ENCODE data around the gene LIG3.
"Not testable (repeated sequence)": the region's sequence is repeated elsewhere in the genome, so short reads cannot be mapped to it uniquely, and the experiment has no call there.

Gene LIG3

DNA sequence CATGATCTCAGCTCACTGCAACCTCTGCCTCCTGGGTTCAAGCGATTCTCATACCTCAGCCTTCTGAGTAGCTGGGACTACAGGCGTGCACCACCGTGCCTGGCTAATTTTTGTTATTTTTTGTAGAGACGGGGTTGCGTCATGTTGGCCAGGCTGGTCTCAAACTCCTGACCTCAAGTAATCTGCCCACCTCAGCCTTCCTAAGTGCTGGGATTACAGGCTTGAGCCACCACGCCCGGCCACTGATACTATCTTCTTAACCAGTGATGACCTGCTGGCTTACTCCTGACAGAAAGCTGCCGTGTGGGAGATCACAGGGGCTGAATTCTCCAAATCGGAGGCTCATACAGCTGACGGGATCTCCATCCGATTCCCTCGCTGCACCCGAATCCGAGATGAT is 20.7 kb downstream of the LIG3 start:
- not testable (repeated sequence) for DNase-seq

DNA sequence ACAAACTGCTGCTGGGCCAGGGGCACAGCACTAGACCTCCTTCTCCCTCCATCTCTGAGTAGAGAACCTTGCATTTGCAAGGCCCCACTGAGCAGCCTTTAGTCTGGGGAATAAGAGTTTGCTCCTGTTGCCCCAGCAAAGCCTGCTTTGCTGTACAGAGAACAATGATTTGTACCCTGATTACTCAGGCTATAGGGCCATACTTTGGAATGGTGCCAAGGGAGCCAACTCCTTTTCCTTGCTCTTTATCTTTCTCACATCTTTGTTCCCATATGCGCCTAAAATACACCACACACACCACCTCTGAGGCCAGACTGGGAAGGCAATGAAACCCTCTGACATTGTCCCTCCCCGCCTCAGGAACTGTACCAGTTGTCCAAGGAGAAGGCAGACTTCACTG is 21.2 kb downstream of the LIG3 start:
- no peak for DNase-seq

DNA sequence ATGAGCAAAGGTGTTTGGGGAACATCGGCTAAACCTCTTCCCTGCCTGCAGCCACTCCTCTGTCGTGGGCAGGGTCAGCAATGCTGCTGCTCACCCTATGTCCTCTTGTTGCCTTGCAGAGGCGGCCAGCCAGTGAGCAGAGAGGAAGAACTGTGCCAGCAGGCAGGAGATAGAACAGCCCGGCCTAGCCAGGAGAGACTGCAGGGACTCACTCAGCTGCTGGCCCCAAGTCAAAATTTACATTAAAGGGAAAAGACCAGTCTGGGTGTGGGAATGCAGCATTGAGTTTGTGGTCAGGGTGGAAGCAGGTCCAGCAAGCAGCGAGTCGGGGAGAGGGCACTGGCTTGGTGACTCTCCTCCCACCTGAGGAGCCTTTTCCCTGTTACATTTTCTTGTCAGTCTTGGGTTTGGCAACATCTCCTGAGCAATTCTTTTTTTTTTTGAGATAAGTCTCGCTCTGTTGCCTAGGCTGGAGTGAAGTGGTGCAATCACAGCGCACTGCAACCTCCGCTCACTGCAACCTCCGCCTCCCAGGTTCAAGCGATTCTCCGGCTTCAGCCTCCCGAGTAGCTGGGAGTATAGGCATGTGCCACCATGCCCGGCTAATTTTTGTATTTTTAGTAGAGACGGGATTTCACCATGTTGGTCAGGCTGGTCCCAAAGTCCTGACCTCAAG is 22.7 kb downstream of the LIG3 start:
- DNase-seq: no peak

DNA sequence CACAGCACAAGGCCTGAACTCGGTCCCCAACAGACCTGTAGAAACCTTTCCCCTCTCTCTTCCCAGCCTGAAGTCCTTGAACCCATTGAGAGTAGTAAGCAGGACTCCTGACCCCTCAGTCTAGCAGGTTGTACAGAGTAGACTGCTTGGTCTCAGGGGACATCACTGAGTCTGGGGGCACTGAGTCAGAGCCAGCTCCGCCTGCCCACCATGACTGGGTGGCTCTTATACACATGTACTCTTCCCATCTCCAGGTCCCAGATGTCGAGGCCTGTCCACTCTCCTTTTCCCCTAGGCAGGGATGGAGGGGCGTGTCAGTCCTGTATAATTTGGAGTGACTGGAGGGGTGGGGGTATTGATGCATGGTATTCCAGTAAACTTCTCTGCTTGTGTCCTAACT is 23.5 kb downstream of the LIG3 start:
- DNase-seq: no peak

DNA sequence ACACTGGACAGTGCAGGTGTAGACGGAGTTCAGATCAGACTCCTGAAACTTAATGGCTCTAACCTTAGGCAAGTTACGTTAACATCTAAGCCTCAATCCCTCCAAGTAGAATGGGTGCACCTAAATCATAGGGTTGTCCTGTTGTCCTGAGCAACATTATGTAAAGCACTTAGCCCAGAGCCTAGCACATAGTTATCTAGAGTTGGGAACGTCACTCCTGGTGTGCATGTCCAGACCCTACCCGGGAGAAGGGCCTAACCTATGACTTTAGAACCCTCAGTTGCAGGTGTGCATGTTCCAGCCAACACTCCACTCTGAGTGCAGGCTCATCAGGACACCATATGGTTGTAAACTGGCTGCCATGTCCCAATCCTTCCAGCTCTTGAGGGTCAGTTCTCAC is 26.0 kb downstream of the LIG3 start:
- DNase-seq: no peak

DNA sequence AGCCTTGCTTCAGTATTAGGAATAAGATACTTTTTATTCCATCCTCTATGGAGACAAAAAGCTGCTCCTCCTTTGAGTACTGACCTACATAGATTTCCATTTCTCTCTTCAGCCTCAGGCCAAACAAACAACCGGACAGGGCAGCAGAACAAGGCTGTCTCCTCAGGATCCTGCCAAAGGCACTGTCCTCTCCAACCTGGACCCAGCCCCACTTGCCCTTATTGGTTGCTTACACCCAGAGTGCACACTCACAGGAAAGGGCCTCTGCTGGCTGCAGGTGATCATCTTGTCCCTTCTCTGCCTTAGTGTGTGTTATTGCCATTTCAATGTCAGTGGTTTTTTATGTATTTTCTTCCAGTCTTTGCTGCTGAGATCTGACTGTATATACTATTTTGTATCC is 26.6 kb downstream of the LIG3 start:
- no peak for DNase-seq

DNA sequence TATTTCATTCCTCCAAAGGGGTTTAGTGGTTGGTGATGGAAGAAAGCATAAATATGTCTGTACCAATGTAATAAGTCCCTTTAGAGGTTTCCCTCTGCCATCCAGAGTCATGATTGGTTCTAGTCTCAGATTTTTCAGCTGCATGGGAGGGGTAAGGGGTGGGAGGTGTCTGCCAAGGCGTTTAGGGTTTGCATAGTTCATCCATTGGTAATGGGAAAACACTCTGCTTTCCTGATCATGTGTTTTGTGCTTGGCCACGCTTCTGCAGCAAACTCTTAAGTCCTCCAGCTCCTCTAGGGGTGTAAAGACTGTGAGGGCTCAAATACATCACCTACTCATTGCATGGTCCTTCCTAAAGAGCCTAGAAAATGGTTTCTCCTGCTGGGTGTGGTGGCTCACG is 29.8 kb downstream of the LIG3 start:
- no peak for DNase-seq

DNA sequence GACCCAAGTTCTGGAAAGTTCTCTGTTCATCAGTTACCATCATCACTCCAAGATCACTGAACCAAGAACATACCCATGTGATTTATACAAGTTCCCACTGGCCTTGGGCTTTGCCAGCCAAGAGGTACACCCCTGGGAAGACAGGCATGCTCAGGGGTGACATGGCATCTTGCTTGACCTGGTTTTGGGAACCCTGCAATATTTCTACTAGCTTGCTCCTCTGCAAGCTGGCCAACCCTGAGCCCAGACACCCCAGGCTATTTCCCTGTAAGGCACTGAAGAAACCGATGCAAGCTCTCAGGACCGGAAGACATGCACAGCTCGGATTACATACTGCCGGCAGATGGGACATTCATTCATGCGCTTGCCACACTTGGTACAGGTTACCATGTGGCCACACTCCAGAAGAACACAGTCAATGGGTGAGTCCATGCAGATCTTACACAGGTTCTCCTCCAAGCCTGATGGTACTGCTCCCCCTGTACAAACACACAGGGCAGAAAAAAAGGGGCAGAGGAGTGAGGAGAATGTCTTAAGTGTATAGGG is 31.4 kb downstream of the LIG3 start:
- DNase-seq: peak; percentile 70

DNA sequence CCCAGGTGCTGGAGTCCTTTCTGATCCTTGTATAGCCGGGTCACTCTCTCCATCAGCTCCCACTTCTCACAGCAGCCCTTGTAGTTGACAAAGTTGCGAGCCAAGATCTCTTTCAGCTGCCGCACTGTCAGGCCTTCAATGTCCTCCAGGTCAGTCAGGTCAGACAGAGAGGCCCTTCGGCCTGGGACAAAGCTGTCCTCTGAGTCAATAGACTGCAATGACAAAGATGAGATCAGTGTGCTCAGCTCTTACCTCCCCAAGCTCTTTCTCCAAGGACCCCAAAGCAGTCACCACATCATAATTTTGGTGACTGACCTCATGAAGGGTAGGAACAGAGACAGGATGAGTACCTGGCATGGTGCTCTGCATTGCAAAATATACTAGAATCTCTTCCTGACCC is 36.1 kb downstream of the LIG3 start:
- DNase-seq: no peak

DNA sequence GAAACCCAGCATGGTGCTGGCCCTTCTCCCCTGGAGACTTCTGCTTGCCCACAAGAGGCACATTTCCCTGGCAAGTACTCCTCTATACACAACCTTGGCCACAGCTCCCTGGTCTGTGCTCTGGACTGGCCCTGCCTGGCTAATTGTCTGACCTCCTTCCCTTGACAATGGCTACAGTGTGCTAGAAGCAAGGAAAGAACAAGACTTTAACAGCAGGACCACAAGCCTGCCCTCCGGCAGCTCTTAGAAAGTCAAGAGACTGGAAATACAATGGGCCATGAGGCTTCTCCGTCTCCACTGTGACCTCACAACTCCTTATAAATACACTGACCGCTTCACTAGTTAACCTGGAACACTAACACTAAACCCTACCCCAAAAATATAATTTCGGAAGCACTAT is 36.7 kb downstream of the LIG3 start:
- DNase-seq: no peak

DNA sequence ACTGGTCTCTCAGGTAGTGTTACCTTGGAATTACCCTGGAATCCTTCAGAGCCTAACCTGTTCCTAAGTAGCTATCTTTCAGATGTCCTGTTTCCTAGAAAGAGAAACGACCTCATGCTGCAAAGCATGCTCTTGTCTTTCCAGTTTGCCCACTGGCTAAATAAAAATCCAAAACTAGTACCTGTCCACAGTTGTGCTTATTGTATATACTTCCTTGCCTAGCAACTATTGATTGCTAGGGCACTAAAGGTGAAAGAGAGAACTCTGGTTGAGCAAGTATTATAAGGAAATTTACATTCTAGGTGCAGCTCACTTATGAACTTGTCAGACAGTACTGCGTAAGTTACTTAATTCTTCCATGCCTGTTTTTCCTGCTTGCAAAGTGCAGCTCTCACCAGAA is 38.5 kb downstream of the LIG3 start:
- no peak for DNase-seq

DNA sequence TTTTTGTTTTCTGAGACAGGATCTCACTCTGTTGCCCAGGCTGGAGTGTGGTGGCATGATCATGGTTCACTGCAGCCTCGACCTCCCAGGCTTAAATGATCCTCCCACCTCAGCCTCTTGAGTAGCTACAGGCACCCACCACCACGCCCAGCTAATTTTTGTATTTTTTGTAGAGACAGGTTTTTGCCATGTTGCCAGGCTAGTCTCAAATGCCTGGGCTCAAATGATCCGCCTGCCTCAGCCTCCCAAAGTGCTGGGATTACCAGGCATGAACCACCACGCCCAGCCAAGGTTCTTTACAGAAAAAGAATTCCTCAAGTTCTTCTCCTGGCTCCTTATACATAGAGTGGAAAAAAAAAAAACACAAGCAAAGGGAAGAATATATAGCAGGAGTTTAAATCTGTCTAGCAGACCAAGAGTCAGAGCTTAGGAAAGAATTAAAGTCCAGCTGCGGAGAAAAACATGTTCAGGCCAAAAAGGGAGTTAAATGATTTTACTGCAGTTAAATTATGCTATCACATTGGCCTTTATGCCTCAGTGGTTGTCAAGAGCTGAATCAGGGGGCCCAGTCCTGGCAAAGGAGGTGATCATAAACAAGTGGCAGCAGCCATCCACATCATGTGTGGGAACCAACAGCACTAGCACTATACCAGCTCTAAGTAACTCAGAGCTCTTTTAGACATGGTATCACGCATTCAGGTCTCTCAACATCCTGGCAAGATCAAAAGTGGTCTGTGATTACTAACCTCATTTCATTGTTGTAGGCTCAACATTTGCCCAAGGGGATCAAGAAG is 39.3 kb downstream of the LIG3 start:
- no peak for DNase-seq

DNA sequence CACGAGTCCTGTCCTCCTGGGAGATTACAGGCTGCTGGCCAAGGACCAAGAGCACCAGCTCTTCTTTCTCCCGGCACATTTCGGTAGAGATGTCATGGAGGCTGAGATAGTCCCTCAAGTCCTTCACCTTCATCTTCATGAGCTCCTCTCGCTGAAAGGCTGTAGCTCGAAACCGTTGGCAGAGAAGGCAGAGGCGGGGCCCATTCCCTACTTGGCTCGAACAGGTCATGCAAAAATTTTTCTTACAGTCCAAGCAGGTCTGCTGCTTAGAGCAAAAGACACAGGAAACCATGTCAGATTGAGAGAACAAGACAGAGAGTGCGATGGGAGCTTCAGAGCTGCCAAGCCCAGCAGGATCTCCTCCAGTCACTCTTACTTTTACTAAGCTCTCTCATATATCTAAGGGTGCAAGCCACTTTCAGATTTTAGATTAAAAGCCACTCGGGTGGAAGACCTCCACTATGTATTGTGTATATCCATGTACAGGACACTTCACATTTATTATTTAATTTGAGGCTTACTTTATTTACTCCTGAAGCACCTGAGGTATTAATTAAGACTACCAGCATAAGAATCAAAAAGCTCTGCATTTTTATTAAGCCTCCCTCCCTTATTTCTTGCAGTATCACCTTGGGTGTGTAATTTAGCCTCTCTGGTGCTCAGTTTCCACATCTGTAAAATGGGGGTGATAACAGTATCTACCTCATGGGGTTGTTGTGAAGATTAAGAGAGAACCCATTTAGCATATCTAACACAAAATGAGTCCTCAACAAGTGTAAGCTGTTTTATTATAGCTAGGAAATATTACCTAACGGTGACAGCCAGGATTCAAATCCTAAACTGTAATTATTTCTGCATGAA is 41.4 kb downstream of the LIG3 start:
- DNase-seq: no peak

DNA sequence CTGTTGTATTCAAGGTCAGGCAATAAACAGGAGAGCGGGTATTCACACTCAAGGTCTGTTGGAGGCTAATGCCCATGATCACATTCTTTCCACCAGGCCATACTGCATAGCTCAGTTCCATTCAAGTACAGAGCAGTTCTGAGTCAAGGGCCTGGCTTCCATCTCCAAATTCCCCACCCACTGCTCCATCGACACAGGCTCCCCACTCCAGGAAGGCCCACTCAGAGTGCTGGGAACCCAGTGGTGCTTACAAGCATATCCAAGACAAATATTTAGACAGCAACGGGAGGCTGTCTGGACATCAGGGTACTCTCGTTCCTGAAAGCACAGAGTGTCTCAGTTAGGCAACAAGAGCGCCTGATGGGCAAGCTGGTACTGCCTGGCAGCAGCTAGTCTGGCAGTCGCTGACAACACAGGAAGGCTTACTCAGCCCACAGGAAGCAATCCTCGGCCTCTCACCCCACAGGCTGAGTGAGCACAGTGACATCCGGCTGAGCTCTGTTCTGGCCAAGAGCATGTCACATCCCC is 42.3 kb downstream of the LIG3 start:
- no peak for DNase-seq

DNA sequence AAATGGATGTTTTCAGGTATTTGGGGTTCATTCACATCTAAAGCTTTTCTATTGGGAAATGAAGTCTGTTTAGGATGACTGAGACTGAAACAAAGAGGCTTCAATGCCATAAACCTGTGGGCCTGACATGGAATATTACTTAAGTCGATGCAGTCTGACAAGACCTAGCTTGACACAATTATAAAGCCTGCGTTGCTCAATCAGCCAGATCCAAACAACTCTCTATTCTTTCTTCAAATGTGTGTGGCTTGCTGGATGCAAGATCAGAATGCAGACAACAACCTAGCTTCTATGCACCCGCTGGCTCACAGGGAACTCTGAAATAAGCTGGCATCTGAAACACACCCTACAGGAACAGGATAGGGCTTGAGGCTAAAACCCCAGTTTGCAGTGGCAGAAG is 43.2 kb downstream of the LIG3 start:
- DNase-seq: no peak

DNA sequence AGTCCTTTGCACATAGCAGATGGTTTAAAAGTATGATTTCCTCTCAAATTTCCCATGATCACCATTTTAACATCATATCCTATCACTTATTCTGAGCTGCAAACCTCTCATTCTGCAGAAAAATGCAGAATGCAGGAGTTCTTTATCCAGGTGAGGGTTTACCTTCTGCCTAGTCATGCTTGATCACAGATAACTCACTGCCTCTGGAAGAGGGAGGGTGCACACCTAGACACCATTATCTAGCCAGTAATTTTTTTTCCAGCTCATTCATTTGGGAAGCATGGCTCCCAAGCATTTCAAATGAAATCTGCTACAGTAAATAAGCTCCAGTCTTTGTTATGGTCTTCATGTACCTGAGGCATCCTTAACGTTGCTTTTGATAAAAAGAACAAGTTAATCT is 45.2 kb downstream of the LIG3 start:
- no peak for DNase-seq

DNA sequence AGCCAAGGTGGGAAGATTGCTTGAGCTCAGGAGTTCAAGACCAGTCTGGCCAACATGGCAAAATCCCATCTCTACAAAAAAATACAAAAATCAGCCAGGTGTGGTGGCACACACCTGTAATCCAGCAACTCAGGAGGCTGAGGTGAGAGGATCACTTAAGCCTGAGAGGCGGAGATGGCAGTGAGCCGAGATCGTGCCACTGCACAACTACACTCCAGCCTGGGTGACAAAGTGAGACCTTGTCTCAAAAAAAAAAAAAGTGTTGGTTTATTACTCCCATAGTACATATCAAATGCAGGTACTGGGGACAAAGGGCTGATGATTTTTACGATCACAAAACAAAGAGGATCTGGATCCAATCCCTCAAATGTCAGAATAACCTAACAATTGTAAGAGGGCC is 47.8 kb downstream of the LIG3 start:
- not testable (repeated sequence) for DNase-seq

DNA sequence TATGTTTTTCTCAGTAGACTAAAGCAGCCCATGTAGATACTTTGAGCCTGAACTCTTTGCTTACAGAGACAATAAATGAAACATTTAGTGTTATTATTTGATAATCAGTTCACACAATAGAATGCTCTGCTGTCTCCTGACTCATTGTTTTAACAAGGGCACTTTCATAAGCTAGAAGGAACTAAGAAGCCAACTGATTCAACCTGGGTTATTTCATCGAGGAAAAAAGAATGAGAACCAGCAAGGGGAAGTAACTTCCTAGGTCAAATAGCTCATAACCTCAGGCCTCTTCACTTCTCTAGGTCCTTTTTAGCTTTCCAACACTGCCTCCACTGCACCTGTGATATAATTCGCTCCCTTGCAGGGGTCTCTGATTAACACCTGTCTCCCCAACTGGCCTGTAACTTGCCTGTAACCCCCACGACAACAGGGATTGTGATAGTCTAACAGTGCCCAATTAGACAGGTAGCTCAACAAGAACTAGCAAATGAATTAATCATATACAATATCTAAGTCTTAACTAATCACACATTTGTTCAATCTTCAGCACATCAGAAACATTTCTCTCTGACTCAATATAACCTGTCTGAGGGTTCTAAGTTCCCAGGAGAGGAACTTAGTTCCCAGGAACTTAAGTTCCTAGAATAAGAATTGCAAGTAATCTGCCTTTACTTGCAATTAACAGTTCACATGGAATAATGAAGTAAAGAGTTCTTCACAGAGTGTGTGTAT is 48.4 kb downstream of the LIG3 start:
- DNase-seq: no peak

DNA sequence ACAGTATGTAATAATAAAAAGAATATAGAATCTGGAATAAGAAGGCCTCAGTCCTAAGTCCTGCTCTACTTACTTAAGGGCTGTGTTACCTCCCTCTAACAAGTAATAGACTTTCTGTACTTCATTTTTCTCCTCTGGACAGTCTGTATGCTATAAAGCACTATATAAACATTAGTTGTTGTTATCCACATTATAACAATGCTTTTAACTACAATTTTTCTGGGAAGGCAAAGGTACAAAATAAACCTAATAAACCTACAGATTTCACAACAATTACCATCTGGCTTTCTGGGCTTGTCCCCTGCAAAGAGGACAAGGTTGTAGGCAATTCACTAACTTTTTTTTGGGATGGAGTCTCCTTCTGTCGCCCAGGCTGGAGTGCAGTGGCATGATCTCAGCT is 50.5 kb downstream of the LIG3 start:
- DNase-seq: no peak

DNA sequence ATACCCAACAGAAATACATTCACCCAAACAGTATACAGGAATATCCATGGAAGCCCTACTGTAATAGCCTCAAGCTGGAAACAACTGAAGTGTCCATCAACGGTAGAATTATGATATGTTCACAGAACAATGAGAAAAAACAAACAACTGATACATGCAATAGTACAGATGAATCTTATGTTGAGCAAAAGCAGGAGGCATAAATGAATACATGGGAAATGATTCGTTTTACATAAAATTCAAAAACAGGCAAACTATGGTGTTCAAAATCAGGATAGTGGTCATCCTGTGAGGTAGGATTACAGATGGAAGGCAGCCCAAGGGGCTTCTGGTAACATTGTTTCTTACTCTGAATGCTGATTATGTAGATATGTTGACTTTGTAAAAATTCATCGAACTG is 58.1 kb downstream of the LIG3 start:
- DNase-seq: no peak

DNA sequence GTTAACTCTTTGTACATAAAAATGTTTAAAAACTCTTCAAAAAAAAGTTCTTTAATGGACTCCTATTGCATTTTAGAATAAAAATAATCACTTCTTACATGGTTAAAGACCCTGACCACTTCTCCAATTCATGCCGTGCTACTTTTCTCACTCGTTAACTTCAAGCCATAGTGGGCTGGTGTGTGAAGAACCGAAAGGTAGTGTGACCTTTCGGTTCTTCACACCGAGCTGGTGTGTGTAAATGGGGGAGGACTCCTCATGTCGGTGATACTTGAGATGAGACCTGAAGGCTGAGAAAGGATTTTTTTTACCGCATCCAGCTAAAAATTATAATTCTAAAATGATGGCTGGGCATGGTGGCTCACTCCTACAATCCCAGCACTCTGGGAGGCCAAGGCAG is 61.1 kb downstream of the LIG3 start:
- DNase-seq: no peak

DNA sequence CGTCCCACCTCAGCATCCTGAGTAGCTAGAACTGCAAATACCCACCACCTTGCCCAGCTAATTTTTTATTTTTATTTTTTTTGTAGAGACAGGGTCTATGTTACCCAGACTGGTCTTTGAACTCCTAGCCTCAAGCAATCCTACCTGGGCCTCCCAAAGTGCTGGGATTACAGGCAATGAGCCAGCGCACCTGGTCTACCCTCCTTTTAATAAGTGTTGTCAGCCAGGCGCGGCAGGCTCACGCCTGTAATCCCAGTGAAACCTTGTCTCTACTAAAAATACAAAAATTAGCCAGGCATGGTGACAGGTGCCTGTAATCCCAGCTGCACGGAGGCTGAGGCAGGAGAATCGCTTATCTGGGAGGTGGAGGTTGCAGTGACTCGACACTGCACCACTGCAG is 63.9 kb downstream of the LIG3 start:
- no peak for DNase-seq
